NCI-H2171 (cell line): ENCODE results near the gene DPP7.
"Not testable (repeated sequence)": the region's sequence is repeated elsewhere in the genome, so short reads cannot be mapped to it uniquely, and the experiment has no call there.

Experiments
- DNase-seq: peaks from one replicate; lab custom pipeline; 2025; lab: John Stamatoyannopoulos, UW

Gene DPP7

GRCh38 chr9:137070906-137071275, 43.6 kb downstream of the DPP7 start:
- peak; percentile 59 for DNase-seq

- DNase-seq = peak; percentile 95
Observed at GRCh38 chr9:137070201-137070905, 44.2 kb downstream of the DPP7 start, which contains the start of gene SAPCD2. Gene SAPCD2, minus strand, starts transcription at chr9:137070557. Its CDS starts 97 bp downstream, at chr9:137070460.

- peak; percentile 22 for DNase-seq
Observed at GRCh38 chr9:137069508-137070091, 44.9 kb downstream of the DPP7 start.

- no peak for DNase-seq
Observed at GRCh38 chr9:137068539-137069507, 45.7 kb downstream of the DPP7 start.

GRCh38 chr9:137067860-137068538, 46.5 kb downstream of the DPP7 start:
- peak; percentile 89 for DNase-seq

GRCh38 chr9:137066096-137066861, 48.3 kb downstream of the DPP7 start:
- no peak for DNase-seq

- no peak for DNase-seq
Observed at GRCh38 chr9:137065336-137065967, 49.1 kb downstream of the DPP7 start.

GRCh38 chr9:137064880-137065164, 49.7 kb downstream of the DPP7 start:
- DNase-seq = no peak

- DNase-seq = no peak
Observed at GRCh38 chr9:137064027-137064879, 50.3 kb downstream of the DPP7 start.

- DNase-seq = no peak
Observed at GRCh38 chr9:137063311-137064026, 51.1 kb downstream of the DPP7 start.

- DNase-seq = not testable (repeated sequence)
Observed at GRCh38 chr9:137062798-137063197, 51.7 kb downstream of the DPP7 start.

GRCh38 chr9:137062384-137062783, 52.1 kb downstream of the DPP7 start:
- DNase-seq = no peak
